Heart left ventricle (tissue), 16 donors: ENCODE measurements around the gene SUSD6. TPM values are rescaled to one million over a fixed set of nuclear protein-coding genes. Genes with fewer than 3 reads are reported as not detected.

Source experiments
- ATAC-seq, 4 donors: fragments of 200-7000 bp; cut with Tn5 transposase; one replicate each; pipeline ENCODE4 v1.9.1; 2020 to 2022; ENCODE audit warnings: moderate library complexity in 4 of 4, mild to moderate bottlenecking in 3 of 4, moderate number of reproducible peaks in 1 of 4
- DNase-seq, 5 donors: peaks; one replicate each; pipeline ENCODE4 v3.0.0-alpha.2; 2020
- H3K27ac ChIP-seq, 12 donors: fragments of 200-600 bp; sonication (generic) in 4 of 12; one replicate each; pipeline versions ENCODE4 v1.5.0 to v1.8.0; 2016 to 2022; ENCODE audit warnings: mild to moderate bottlenecking in 2 of 12
- H3K27me3 ChIP-seq, 9 donors: fragments of 200-600 bp; sonication (generic) in 2 of 9; one replicate each; pipeline versions ENCODE4 v1.5.1 to v1.8.0; 2016 to 2022; ENCODE audit warnings: mild to moderate bottlenecking in 3 of 9
- H3K36me3 ChIP-seq, 9 donors: fragments of 200-600 bp; sonication (generic) in 2 of 9; one replicate each; pipeline versions ENCODE4 v1.5.0 to v1.8.0; 2018 to 2022; ENCODE audit warnings: mild to moderate bottlenecking in 2 of 9
- H3K4me1 ChIP-seq, 12 donors: fragments of 200-600 bp; sonication (generic) in 4 of 12; one replicate each; pipeline versions ENCODE4 v1.5.0 to v1.8.0; 2016 to 2022; ENCODE audit warnings: mild to moderate bottlenecking in 3 of 12
- H3K4me3 ChIP-seq, 12 donors: fragments of 200-600 bp; sonication (generic) in 4 of 12; one replicate each; pipeline versions ENCODE4 v1.5.0 to v1.8.0; 2017 to 2022; ENCODE audit warnings: mild to moderate bottlenecking in 9 of 12, moderate library complexity in 4 of 12
- H3K9me3 ChIP-seq, 12 donors: fragments of 200-600 bp; sonication (generic) in 4 of 12; one replicate each; pipeline versions ENCODE4 v1.5.0 to v1.8.0; 2016 to 2022; ENCODE audit warnings: mild to moderate bottlenecking in 1 of 12
- CTCF ChIP-seq, 12 donors: fragments of 200-600 bp; sonication (generic) in 4 of 12; IDR thresholded peaks; one replicate each; pipeline versions ENCODE4 v1.5.0 to v1.8.0; 2018 to 2022; ENCODE audit warnings: antibody characterized with exemption in 12 of 12, mild to moderate bottlenecking in 5 of 12
- POLR2A ChIP-seq, 2 donors: fragments of 450-650 bp; IDR thresholded peaks; one replicate each; pipeline ENCODE4 v1.6.1; 2017; ENCODE audit warnings: antibody characterized with exemption in 2 of 2, mild to moderate bottlenecking in 2 of 2, moderate library complexity in 2 of 2
- WGBS, 4 donors: extraction: QIAGEN DNeasy Blood & Tissue Kit in 2 of 4; methylation state at CpG; one replicate each; pipeline versions ENCODE4 v1.1.5 to v1.1.7; 2013 to 2018; 5-methylcytosine and 5-hydroxymethylcytosine counted together
- intact Hi-C, 10 donors: fragments of 100-400 bp; cut with DNase I; formaldehyde crosslinking; loops; one replicate each; pipeline versions ENCODE4 v1.11.1 to v1.14.2; 2022
- polyA plus RNA-seq, 2 donors: library from polyadenylated mRNA; stranded (reverse); fragments of 200-250 nt; gene quantifications; one replicate each; pipeline ENCODE4 v1.2.3, GENCODE V29; 2013
- total RNA-seq, 9 donors: library from RNA; depleted of rRNA in 2 of 9; stranded (reverse); fragments of >200 nt in 2 of 9; fragmentation: NEBNext Ultra II Directional in 3 of 9; extraction: Animal tissue kit (Norgen Biotek cat#: 25700) in 3 of 9; gene quantifications; one replicate each; pipeline versions ENCODE4 v1.1.0 to v1.2.4, GENCODE V29; 2016 to 2023
- donor health status: ischemic (EF 13 %, LVEDD 7.1; RV severe dilation, severe dysfunction).
- donor health status: healthy with polysubstance abuse.
- donor health status: DM: no; HTN: yes; CAD: no.
- donor health status: DM: no; HTN: no; CAD: no.
- donor health status: ischemic (EF 25% LVEDD 6.9; RV normal size, moderate dysfunction).
- donor health status: ischemic (EF 25% LVEDD 5.7; RV mildly dilated, moderate dysfunction).
- donor health status: healthy.
- donor health status: DM: yes; HTN: yes; CAD: no.
- donor health status: ischemic (EF 35%, LVEDD 5.7; RV mildly dilated, moderate dysfunction).
- donor health status: nonischemic (EF 11% LVEDD 7.7; RV severe dilation, severe dysfunction).
- donor health status: DM: yes; HTN: yes; CAD: no.
- donor health status: PGD.
- donor health status: ischemic (EF 29% LVEDD 5.4; RV normal size, mild dysfunction).
- donor health status: nonischemic (EF 23%, LVEDD 6.1; RV moderate dilation, normal function).

SUSD6 gene
- total and polyA plus RNA-seq, 11 donors = 5.8 to 49.2 (median 24.5) TPM

- DNase-seq (no peak), ATAC-seq (no peak)
- H3K4me1 ChIP-seq = peaks cover 33 to 85% (median 76%) of the 10 kb centered on the region in 12 donors
- no peaks in the 10 kb centered on the region for H3K27me3 ChIP-seq
- H3K4me3 ChIP-seq = peak overlapping the region in 1 of 12 donors; percentile 23
- H3K27ac ChIP-seq = peak overlapping the region; percentile 1 to 79 (median 56)
- H3K9me3 ChIP-seq = no peaks in the 10 kb centered on the region
- intact Hi-C loops = loop anchor here in 7 of 10 donors (5.0 to 10.0 kb wide), 4 partner anchors 39 to 61 kb away; partner anchors contain the start of gene SUSD6 (in 4 of the 7)
- H3K36me3 ChIP-seq = no peaks in the 10 kb centered on the region
- TF ChIP-seq POLR2A (IDR thresholded peaks at IDR 0.05) (no peak), CTCF (IDR thresholded peaks at IDR 0.05) (no peak)
Observed at GRCh38 chr14:69673104-69673503, 61.7 kb downstream of the SUSD6 start.

- ATAC-seq (peak in 2 of 4 donors; percentile 21 to 32), DNase-seq (peak in 1 of 5 donors; percentile 31)
- 34 to 47% (median 37%) methylated on average over 9 of the region's 9 CpGs for WGBS, 4 donors
- Histone ChIP-seq H3K4me1 (peaks cover 33 to 85% (median 72%) of the 10 kb centered on the region in 12 donors), H3K27me3 (no peaks in the 10 kb centered on the region), H3K36me3 (peaks cover 0 to 5% (median 0%) of the 10 kb centered on the region in 9 donors), H3K4me3 (peak overlapping the region in 5 of 12 donors; percentile 1 to 34 (median 19)), H3K27ac (peak overlapping the region; percentile 1 to 79 (median 56)), H3K9me3 (no peaks in the 10 kb centered on the region)
- intact Hi-C loops = loop anchor here in 7 of 10 donors (5.0 to 10.0 kb wide), 4 partner anchors 39 to 61 kb away; partner anchors contain the start of gene SUSD6 (in 4 of the 7)
- TF ChIP-seq CTCF (IDR thresholded peaks at IDR 0.05) = no peak
- no peak for TF ChIP-seq POLR2A (IDR thresholded peaks at IDR 0.05)
Observed at GRCh38 chr14:69673578-69674305, 62.3 kb downstream of the SUSD6 start.

GRCh38 chr14:69674546-69675244, 63.3 kb downstream of the SUSD6 start:
- intact Hi-C loops = loop anchor here in 7 of 10 donors (5.0 to 10.0 kb wide), 4 partner anchors 38 to 62 kb away; partner anchors contain the start of gene SUSD6 (in 4 of the 7)
- ATAC-seq = peak in 2 of 4 donors; percentile 44 to 64
- Histone ChIP-seq H3K36me3 (peaks cover 0 to 6% (median 0%) of the 10 kb centered on the region in 9 donors), H3K27ac (peak overlapping the region; percentile 1 to 79 (median 56)), H3K4me3 (peak overlapping the region in 4 of 12 donors; percentile 1 to 34 (median 17)), H3K27me3 (no peaks in the 10 kb centered on the region), H3K4me1 (peaks cover 33 to 82% (median 67%) of the 10 kb centered on the region in 12 donors), H3K9me3 (no peaks in the 10 kb centered on the region)
- WGBS, 4 donors = 52 to 66% (median 60%) methylated on average over 3 of the region's 3 CpGs
- no peak for DNase-seq
- TF ChIP-seq CTCF (IDR thresholded peaks at IDR 0.05) = no peak
- no peak for TF ChIP-seq POLR2A (IDR thresholded peaks at IDR 0.05)

- DNase-seq (peak in 2 of 5 donors; percentile 66 to 70), ATAC-seq (peak; percentile 66 to 80 (median 77))
- H3K36me3 ChIP-seq = peaks cover 0 to 6% (median 0%) of the 10 kb centered on the region in 9 donors
- no peak overlapping the region for H3K4me3 ChIP-seq
- intact Hi-C loops = loop anchor here in 2 of 10 donors (10.0 kb wide), 1 partner anchor 60 kb away; the partner anchor contains the start of gene SUSD6 (in 2 of the 2)
- no peaks in the 10 kb centered on the region for H3K9me3 ChIP-seq
- H3K27me3 ChIP-seq = no peaks in the 10 kb centered on the region
- WGBS, 4 donors = 6 to 25% (median 16%) methylated on average over 1 of the region's 1 CpG
- TF ChIP-seq CTCF (IDR thresholded peaks at IDR 0.05) = peak in 1 of 12 donors; percentile 14
- no peak for TF ChIP-seq POLR2A (IDR thresholded peaks at IDR 0.05)
- H3K4me1 ChIP-seq = peaks cover 33 to 82% (median 65%) of the 10 kb centered on the region in 12 donors
- H3K27ac ChIP-seq = peak overlapping the region in 10 of 12 donors; percentile 33 to 79 (median 56)
Observed at GRCh38 chr14:69675245-69675583, 63.8 kb downstream of the SUSD6 start.
